Measurements from ENCODE around the gene SEL1L.

DNA sequence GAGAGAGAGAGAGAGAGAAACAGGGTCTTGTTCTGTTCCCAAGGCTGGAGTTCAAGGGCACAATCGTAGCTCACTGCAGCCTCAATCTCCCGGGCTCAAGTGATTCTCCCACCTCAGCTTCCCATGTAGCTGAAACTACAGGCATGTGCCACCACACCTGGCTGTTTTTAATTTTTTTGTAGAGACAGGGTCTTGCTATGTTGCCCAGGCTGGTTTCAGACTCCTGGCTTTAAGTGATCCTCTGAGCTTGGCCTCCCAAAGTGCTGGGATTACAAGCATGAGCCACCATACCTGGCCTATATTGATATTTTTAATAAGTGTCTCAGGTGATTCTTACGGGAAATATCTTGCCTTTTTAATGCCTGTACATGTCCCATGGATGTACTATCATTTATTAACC is 82.7 kb downstream of the SEL1L start:
- TF ChIP-seq ELK1 (IDR thresholded peaks at IDR 0.05; ENCODE audit: low read depth, low read length) (no peak), MAZ (IDR thresholded peaks at IDR 0.05; ENCODE audit: borderline replicate concordance, low read depth, low read length) (no peak)
